Gastrocnemius medialis (tissue), 4 donors: ENCODE measurements around the gene ZBTB43. TPM values are rescaled to one million over a fixed set of nuclear protein-coding genes. Genes with fewer than 3 reads are reported as not detected.

ENCODE experiments used
- ATAC-seq, 2 donors: fragments of 150-250 bp; one replicate each; pipeline ENCODE4 v1.9.1; 2016
- DNase-seq, 2 donors: peaks; one replicate each; pipeline ENCODE4 v3.0.0-alpha.2; 2019
- H3K27ac ChIP-seq, 4 donors: fragments of 200-600 bp; sonication (generic); 1 replicate in 1 of 4; 2 replicates in 3 of 4; pipeline ENCODE4 v1.5.1; 2016 to 2018; ENCODE audit warnings: mild to moderate bottlenecking in 2 of 4, moderate library complexity in 1 of 4
- H3K27me3 ChIP-seq, 3 donors: fragments of 200-600 bp; sonication (generic) in 2 of 3; 1 replicate in 1 of 3; 2 replicates in 2 of 3; pipeline versions ENCODE4 v1.5.1 to v1.6.0; 2016 to 2019; ENCODE audit warnings: mild to moderate bottlenecking in 1 of 3, moderate library complexity in 1 of 3
- H3K36me3 ChIP-seq, 2 donors: fragments of 200-600 bp; sonication (generic) in 1 of 2; one replicate each; pipeline ENCODE4 v1.5.1; 2017 to 2018
- H3K4me1 ChIP-seq, 2 donors: fragments of 200-600 bp; sonication (generic) in 1 of 2; one replicate each; pipeline ENCODE4 v1.5.1; 2016 to 2017; ENCODE audit warnings: mild to moderate bottlenecking in 2 of 2
- H3K4me3 ChIP-seq, 4 donors: fragments of 200-600 bp; sonication (generic) in 3 of 4; 1 replicate in 1 of 4; 2 replicates in 3 of 4; pipeline ENCODE4 v1.5.1; 2016 to 2019; ENCODE audit warnings: mild to moderate bottlenecking in 2 of 4
- H3K9me3 ChIP-seq, 3 donors: fragments of 200-600 bp; sonication (generic) in 2 of 3; 1 replicate in 1 of 3; 2 replicates in 2 of 3; pipeline ENCODE4 v1.5.1; 2016 to 2019
- CTCF ChIP-seq, 5 experiments: fragments of 450-650 bp in 3 of 5; fragments of 200-600 bp in 2 of 5; sonication (generic) in 2 of 5; IDR thresholded peaks in 4 of 5; conservative IDR thresholded peaks in 1 of 5; 1 replicate in 4 of 5; 2 replicates in 1 of 5; pipeline ENCODE4 v1.5.1; 2016 to 2019; ENCODE audit warnings: antibody characterized with exemption in 5 of 5, mild to moderate bottlenecking in 3 of 5, moderate library complexity in 3 of 5
- POLR2A ChIP-seq, 2 donors: fragments of 450-650 bp; IDR thresholded peaks; one replicate each; pipeline ENCODE4 v1.6.1; 2017; ENCODE audit warnings: antibody characterized with exemption in 2 of 2, mild to moderate bottlenecking in 2 of 2, moderate library complexity in 2 of 2
- in situ Hi-C, 4 donors: fragments of 200-750 bp; cut with MboI; loops; one replicate each; pipeline versions ENCODE4 v1.15.0 to v1.8.0; 2017; ENCODE audit warnings: low sequenced_read_pairs in 4 of 4
- intact Hi-C: fragments of 100-400 bp; cut with DNase I; formaldehyde crosslinking; loops from one replicate; pipeline ENCODE4 v1.15.1; 2023; ENCODE audit warnings: low total_unique reads
- total RNA-seq, 4 donors: library from RNA; depleted of rRNA; stranded (reverse); fragments of >200 nt; gene quantifications; one replicate each; pipeline versions ENCODE4 v1.1.0 to v1.2.3, GENCODE V29; 2016

The ZBTB43 gene
- total RNA-seq, 4 donors from 2014 or later: 44.9 to 65.2 (median 60.0) TPM

- H3K9me3 ChIP-seq: no peaks in the 10 kb centered on the region
- H3K27ac ChIP-seq: peak overlapping the region in 1 of 4 donors; percentile 51
- DNase-seq (no peak), ATAC-seq (no peak)
- no peak overlapping the region for H3K4me3 ChIP-seq
- TF ChIP-seq POLR2A (IDR thresholded peaks at IDR 0.05) (no peak), CTCF (IDR thresholded peaks at IDR 0.05 in 4 of 5, conservative IDR thresholded peaks at IDR 0.05 in 1 of 5) (no peak)
- H3K27me3 ChIP-seq: no peaks in the 10 kb centered on the region
- intact Hi-C loops: no loop called here
- peaks cover 0 to 32% of the 10 kb centered on the region in 2 donors for H3K36me3 ChIP-seq
- in situ Hi-C loops: no loop called here
- peaks cover 72 to 80% of the 10 kb centered on the region in 2 donors for H3K4me1 ChIP-seq
These were observed 34.1 kb downstream of the ZBTB43 start for GRCh38 chr9:126838895-126839294.

GRCh38 chr9:126839301-126839700, 34.5 kb downstream of the ZBTB43 start:
- H3K9me3 ChIP-seq: no peaks in the 10 kb centered on the region
- TF ChIP-seq CTCF (IDR thresholded peaks at IDR 0.05 in 4 of 5, conservative IDR thresholded peaks at IDR 0.05 in 1 of 5): no peak
- TF ChIP-seq POLR2A (IDR thresholded peaks at IDR 0.05): no peak
- H3K36me3 ChIP-seq: peaks cover 0 to 28% of the 10 kb centered on the region in 2 donors
- H3K4me1 ChIP-seq: peaks cover 69 to 76% of the 10 kb centered on the region in 2 donors
- in situ Hi-C loops (no loop called here), intact Hi-C loops (no loop called here)
- no peaks in the 10 kb centered on the region for H3K27me3 ChIP-seq
- no peak for DNase-seq
- ATAC-seq: no peak
- H3K27ac ChIP-seq: peak overlapping the region in 3 of 4 donors; percentile 29 to 51 (median 50)
- no peak overlapping the region for H3K4me3 ChIP-seq

GRCh38 chr9:126842220-126842842, 37.5 kb downstream of the ZBTB43 start:
- TF ChIP-seq CTCF (IDR thresholded peaks at IDR 0.05 in 4 of 5, conservative IDR thresholded peaks at IDR 0.05 in 1 of 5) (no peak), POLR2A (IDR thresholded peaks at IDR 0.05) (no peak)
- DNase-seq: no peak
- H3K27me3 ChIP-seq: no peaks in the 10 kb centered on the region
- H3K36me3 ChIP-seq: peaks cover 0 to 16% of the 10 kb centered on the region in 2 donors
- H3K9me3 ChIP-seq: no peaks in the 10 kb centered on the region
- ATAC-seq: peak; percentile 12 to 13
- peaks cover 39 to 48% of the 10 kb centered on the region in 2 donors for H3K4me1 ChIP-seq
- no peak overlapping the region for H3K4me3 ChIP-seq
- in situ Hi-C loops (no loop called here), intact Hi-C loops (no loop called here)
- H3K27ac ChIP-seq: peak overlapping the region; percentile 4 to 46 (median 34)

GRCh38 chr9:126842977-126843799, 38.3 kb downstream of the ZBTB43 start:
- in situ Hi-C loops (no loop called here), intact Hi-C loops (no loop called here)
- TF ChIP-seq CTCF (IDR thresholded peaks at IDR 0.05 in 4 of 5, conservative IDR thresholded peaks at IDR 0.05 in 1 of 5): no peak
- no peak for TF ChIP-seq POLR2A (IDR thresholded peaks at IDR 0.05)
- Histone ChIP-seq H3K9me3 (no peaks in the 10 kb centered on the region), H3K27me3 (no peaks in the 10 kb centered on the region), H3K4me1 (peaks cover 34 to 39% of the 10 kb centered on the region in 2 donors), H3K36me3 (peaks cover 0 to 14% of the 10 kb centered on the region in 2 donors), H3K27ac (peak overlapping the region in 2 of 4 donors; percentile 26 to 46), H3K4me3 (no peak overlapping the region)
- DNase-seq (no peak), ATAC-seq (peak in 1 of 2 donors; percentile 3)
